Left ventricle myocardium superior (tissue), 1 donor: ENCODE measurements around the gene HSPA14. TPM values are rescaled to one million over a fixed set of nuclear protein-coding genes. Genes with fewer than 3 reads are reported as not detected.
A peak's percentile ranks its signal among the peaks of the same experiment; 100 is the strongest.
"Not testable (repeated sequence)": the region's sequence is repeated elsewhere in the genome, so short reads cannot be mapped to it uniquely, and the experiment has no call there.

Experiments used
- ATAC-seq: fragments of 200-7000 bp; cut with Tn5 transposase; one replicate; pipeline ENCODE4 v1.9.1; 2020; ENCODE audit warnings: mild to moderate bottlenecking, moderate library complexity
- DNase-seq: peaks from one replicate; pipeline ENCODE4 v3.0.0-alpha.2; 2020
- intact Hi-C: fragments of 100-400 bp; cut with micrococcal nuclease; formaldehyde crosslinking; loops from one replicate; pipeline ENCODE4 v1.11.0; 2022
- total RNA-seq: library from RNA; stranded (reverse); fragmentation: NEBNext Ultra II Directional; extraction: Animal tissue kit (Norgen Biotek cat#: 25700); gene quantifications from one replicate; pipeline ENCODE4 v1.2.1, GENCODE V29; 2021
- donor health status: DM: no; HTN: yes; CAD: no; lungs with severe emphysema.

The HSPA14 gene
- total RNA-seq, 1 donor from 2014 or later, result 8.8 TPM

GRCh38 chr10:14878266-14879123 is 40.4 kb downstream of the HSPA14 start, which contains the start of gene SUV39H2:
Gene SUV39H2 (plus strand): TSS chr10:14878866. CDS start chr10:14878889, 23 bp downstream.
- DNase-seq, result peak; percentile 98
- ATAC-seq, result peak; percentile 98
- intact Hi-C loops, result no loop called here

- peak; percentile 34 for DNase-seq
- no peak for ATAC-seq
- intact Hi-C loops, result no loop called here
Observed at GRCh38 chr10:14879124-14879927, 41.2 kb downstream of the HSPA14 start.

- DNase-seq (no peak), ATAC-seq (no peak)
- intact Hi-C loops, result no loop called here
Observed at GRCh38 chr10:14879928-14880193, 41.8 kb downstream of the HSPA14 start.

GRCh38 chr10:14880229-14880628 is 42.1 kb downstream of the HSPA14 start:
- DNase-seq, result no peak
- intact Hi-C loops, result no loop called here
- ATAC-seq, result no peak

- ATAC-seq, result no peak
- no peak for DNase-seq
- intact Hi-C loops, result no loop called here
Observed at GRCh38 chr10:14884082-14884481, 46.0 kb downstream of the HSPA14 start.

GRCh38 chr10:14889318-14889717 is 51.2 kb downstream of the HSPA14 start:
- ATAC-seq (no peak), DNase-seq (no peak)
- intact Hi-C loops, result no loop called here

- no peak for ATAC-seq
- no peak for DNase-seq
- intact Hi-C loops, result no loop called here
Observed at GRCh38 chr10:14891151-14891550, 53.0 kb downstream of the HSPA14 start.

GRCh38 chr10:14904316-14904732 is 66.2 kb downstream of the HSPA14 start:
- intact Hi-C loops, result no loop called here
- ATAC-seq (no peak), DNase-seq (no peak)

GRCh38 chr10:14904864-14905263 is 66.8 kb downstream of the HSPA14 start:
- DNase-seq (no peak), ATAC-seq (no peak)
- intact Hi-C loops, result no loop called here

GRCh38 chr10:14905890-14906289 is 67.8 kb downstream of the HSPA14 start:
- ATAC-seq (no peak), DNase-seq (no peak)
- intact Hi-C loops, result no loop called here

GRCh38 chr10:14906765-14907164 is 68.7 kb downstream of the HSPA14 start:
- no peak for ATAC-seq

GRCh38 chr10:14907591-14907990 is 69.5 kb downstream of the HSPA14 start:
- DNase-seq, intact Hi-C loops, ATAC-seq: not testable (repeated sequence)

More at GRCh38 chr10:14906765-14907164, 68.7 kb downstream of the HSPA14 start:
- intact Hi-C loops, result no loop called here
- DNase-seq, result no peak

- DNase-seq (no peak), ATAC-seq (no peak)
- intact Hi-C loops, result no loop called here
Observed at GRCh38 chr10:14909101-14909500, 71.0 kb downstream of the HSPA14 start.

- DNase-seq (no peak), ATAC-seq (no peak)
- intact Hi-C loops, result no loop called here
Observed at GRCh38 chr10:14910953-14911352, 72.8 kb downstream of the HSPA14 start.

GRCh38 chr10:14911801-14912200 is 73.7 kb downstream of the HSPA14 start:
- intact Hi-C loops, result no loop called here
- DNase-seq (no peak), ATAC-seq (no peak)

GRCh38 chr10:14916600-14916999 is 78.5 kb downstream of the HSPA14 start:
- ATAC-seq (no peak), DNase-seq (no peak)
- intact Hi-C loops, result no loop called here

GRCh38 chr10:14917827-14918226 is 79.7 kb downstream of the HSPA14 start:
- intact Hi-C loops, result no loop called here

GRCh38 chr10:14918964-14919363 is 80.9 kb downstream of the HSPA14 start:
- ATAC-seq, result no peak
- intact Hi-C loops, result no loop called here

More at GRCh38 chr10:14917827-14918226, 79.7 kb downstream of the HSPA14 start:
- DNase-seq (no peak), ATAC-seq (no peak)

More at GRCh38 chr10:14918964-14919363, 80.9 kb downstream of the HSPA14 start:
- DNase-seq, result no peak
